ENCODE data around the gene NT5DC3. TPM values are rescaled to one million over a fixed set of nuclear protein-coding genes. Genes with fewer than 3 reads are reported as not detected.

The NT5DC3 gene
- total RNA-seq, 2 donors from 2014 or later = 12.4 to 29.7 TPM

GRCh38 chr12:103736572-103736971 lies 104.5 kb downstream of the NT5DC3 start:
- no peaks in the 10 kb centered on the region for H3K4me1 ChIP-seq (replicated peaks)
- no peak for DNase-seq (ENCODE audit: low spot score)
- H3K36me3 ChIP-seq = no peaks in the 10 kb centered on the region
- no peaks in the 10 kb centered on the region for H3K9me3 ChIP-seq
- intact Hi-C loops (cut with DNase I) = no loop called here
- H3K27ac ChIP-seq = no peak overlapping the region
- WGBS = 97% methylated on average over 1 of the region's 1 CpG
- H3K4me3 ChIP-seq = no peak overlapping the region
- TF ChIP-seq POLR2A (IDR thresholded peaks at IDR 0.05) (no peak), CTCF (IDR thresholded peaks at IDR 0.05) (no peak), POLR2AphosphoS5 (IDR thresholded peaks at IDR 0.05) (no peak)
- no peaks in the 10 kb centered on the region for H3K27me3 ChIP-seq (replicated peaks; ENCODE audit: insufficient read depth)

GRCh38 chr12:103735291-103735690 lies 105.7 kb downstream of the NT5DC3 start:
- DNase-seq (ENCODE audit: low spot score) = no peak
- 90% methylated on average over 8 of the region's 8 CpGs for WGBS
- no peaks in the 10 kb centered on the region for H3K27me3 ChIP-seq (replicated peaks; ENCODE audit: insufficient read depth)
- no peaks in the 10 kb centered on the region for H3K36me3 ChIP-seq
- H3K9me3 ChIP-seq = no peaks in the 10 kb centered on the region
- H3K4me1 ChIP-seq (replicated peaks) = no peaks in the 10 kb centered on the region
- intact Hi-C loops (cut with DNase I) = no loop called here
- no peak overlapping the region for H3K27ac ChIP-seq
- TF ChIP-seq POLR2AphosphoS5 (IDR thresholded peaks at IDR 0.05) (no peak), POLR2A (IDR thresholded peaks at IDR 0.05) (no peak), CTCF (IDR thresholded peaks at IDR 0.05) (no peak)
- no peak overlapping the region for H3K4me3 ChIP-seq

GRCh38 chr12:103734863-103735262 lies 106.2 kb downstream of the NT5DC3 start:
- WGBS = 93% methylated on average over 2 of the region's 2 CpGs
- H3K4me3 ChIP-seq = no peak overlapping the region
- DNase-seq (ENCODE audit: low spot score) = no peak
- H3K27me3 ChIP-seq (replicated peaks; ENCODE audit: insufficient read depth) = no peaks in the 10 kb centered on the region
- TF ChIP-seq POLR2AphosphoS5 (IDR thresholded peaks at IDR 0.05) (no peak), CTCF (IDR thresholded peaks at IDR 0.05) (no peak), POLR2A (IDR thresholded peaks at IDR 0.05) (no peak)
- intact Hi-C loops (cut with DNase I) = no loop called here
- no peaks in the 10 kb centered on the region for H3K36me3 ChIP-seq
- no peak overlapping the region for H3K27ac ChIP-seq
- H3K9me3 ChIP-seq = no peaks in the 10 kb centered on the region
- H3K4me1 ChIP-seq (replicated peaks) = no peaks in the 10 kb centered on the region

- no peaks in the 10 kb centered on the region for H3K27me3 ChIP-seq (replicated peaks; ENCODE audit: insufficient read depth)
- TF ChIP-seq CTCF (IDR thresholded peaks at IDR 0.05) (no peak), POLR2AphosphoS5 (IDR thresholded peaks at IDR 0.05) (no peak), POLR2A (IDR thresholded peaks at IDR 0.05) (no peak)
- WGBS = 90% methylated on average over 1 of the region's 1 CpG
- H3K4me1 ChIP-seq (replicated peaks) = no peaks in the 10 kb centered on the region
- no peak overlapping the region for H3K4me3 ChIP-seq
- no peaks in the 10 kb centered on the region for H3K36me3 ChIP-seq
- no peak overlapping the region for H3K27ac ChIP-seq
- intact Hi-C loops (cut with DNase I) = no loop called here
- no peaks in the 10 kb centered on the region for H3K9me3 ChIP-seq
- DNase-seq (ENCODE audit: low spot score) = no peak
Measured at GRCh38 chr12:103731539-103731938, 109.5 kb downstream of the NT5DC3 start.

DNA sequence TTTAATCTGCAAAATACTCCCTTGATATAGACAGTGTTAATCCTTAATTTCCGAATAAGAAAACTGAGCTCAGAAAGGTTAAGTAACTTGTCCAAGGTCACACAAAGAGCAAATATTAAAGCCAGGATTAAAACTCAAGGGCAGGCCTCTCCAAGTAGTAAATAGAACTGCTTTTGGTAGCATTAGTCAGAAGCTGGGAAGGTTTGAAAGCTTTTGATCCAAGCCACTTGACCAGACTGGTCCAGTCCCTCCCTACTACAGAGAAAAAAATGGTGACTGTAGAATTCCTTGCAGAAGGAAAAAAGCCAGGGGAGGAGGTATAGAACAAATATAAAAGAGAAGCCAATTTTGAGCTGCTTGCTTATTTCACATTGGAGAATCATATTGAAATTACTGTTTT lies 111.5 kb downstream of the NT5DC3 start:
- no peak for DNase-seq (ENCODE audit: low spot score)
- no peaks in the 10 kb centered on the region for H3K27me3 ChIP-seq (replicated peaks; ENCODE audit: insufficient read depth)
- no peak for TF ChIP-seq CTCF (IDR thresholded peaks at IDR 0.05)
- H3K9me3 ChIP-seq = no peaks in the 10 kb centered on the region
- H3K36me3 ChIP-seq = no peaks in the 10 kb centered on the region
- no peak overlapping the region for H3K27ac ChIP-seq
- H3K4me1 ChIP-seq (replicated peaks) = peaks cover 3% of the 10 kb centered on the region
- H3K4me3 ChIP-seq = no peak overlapping the region
- 93% methylated on average over 1 of the region's 1 CpG for WGBS
- intact Hi-C loops (cut with DNase I) = no loop called here
